ENCODE results near the gene MZT1. TPM values are rescaled to one million over a fixed set of nuclear protein-coding genes. Genes with fewer than 3 reads are reported as not detected.
A peak's percentile ranks its signal among the peaks of the same experiment; 100 is the strongest.

The MZT1 gene
- total RNA-seq (2014; rRNA removed; shearing (Covaris generic)), result 39.7 and 47.0 TPM in 2 replicates
- polyA plus RNA-seq (2015; cell fraction: cytosol; rRNA removed), result 96.5 and 116 TPM in 2 replicates
- 23.6 and 24.3 TPM in 2 replicates for polyA plus RNA-seq (2015; cell fraction: nucleus; rRNA removed)

GRCh38 chr13:72727417-72728289 lies at the start of gene MZT1, which contains the start of gene BORA:
TSS of gene MZT1 (minus strand) at chr13:72727629. CDS start at chr13:72727602, 27 bp downstream.
TSS of gene BORA (plus strand) at chr13:72727923. CDS start at chr13:72728941, 1,018 bp downstream.
- peak; percentile 99 for DNase-seq (ENCODE audit: low read depth)

GRCh38 chr13:72774019-72774418 lies 46.6 kb upstream of the MZT1 start:
- DNase-seq (ENCODE audit: low read depth), result no peak

- no peak for DNase-seq (ENCODE audit: low read depth)
Measured at GRCh38 chr13:72763411-72763810, 36.0 kb upstream of the MZT1 start.

- DNase-seq (ENCODE audit: low read depth), result no peak
Measured at GRCh38 chr13:72760189-72760588, 32.8 kb upstream of the MZT1 start.

GRCh38 chr13:72757792-72758535 lies 30.5 kb upstream of the MZT1 start:
- DNase-seq (ENCODE audit: low read depth), result peak; percentile 2

GRCh38 chr13:72754111-72754510 lies 26.7 kb upstream of the MZT1 start:
- no peak for DNase-seq (ENCODE audit: low read depth)

- no peak for DNase-seq (ENCODE audit: low read depth)
Measured at GRCh38 chr13:72751220-72751619, 23.8 kb upstream of the MZT1 start.

- no peak for DNase-seq (ENCODE audit: low read depth)
Measured at GRCh38 chr13:72745260-72745659, 17.8 kb upstream of the MZT1 start.

GRCh38 chr13:72740015-72740414 lies 12.6 kb upstream of the MZT1 start:
- no peak for DNase-seq (ENCODE audit: low read depth)

GRCh38 chr13:72737033-72737432 lies 9.6 kb upstream of the MZT1 start:
- DNase-seq (ENCODE audit: low read depth), result no peak

- DNase-seq (ENCODE audit: low read depth), result peak; percentile 1
Measured at GRCh38 chr13:72728290-72728605, 819 bp upstream of the MZT1 start.

- DNase-seq (ENCODE audit: low read depth), result peak; percentile 12
Measured at GRCh38 chr13:72726726-72727416, 558 bp downstream of the MZT1 start.

GRCh38 chr13:72726185-72726584 lies 1.2 kb downstream of the MZT1 start:
- peak; percentile 3 for DNase-seq (ENCODE audit: low read depth)

- no peak for DNase-seq (ENCODE audit: low read depth)
Measured at GRCh38 chr13:72716776-72717175, 10.7 kb downstream of the MZT1 start.

GRCh38 chr13:72700509-72700908 lies 26.9 kb downstream of the MZT1 start:
- no peak for DNase-seq (ENCODE audit: low read depth)

- DNase-seq (ENCODE audit: low read depth), result no peak
Measured at GRCh38 chr13:72698164-72698563, 29.3 kb downstream of the MZT1 start.

GRCh38 chr13:72696579-72696978 lies 30.9 kb downstream of the MZT1 start:
- no peak for DNase-seq (ENCODE audit: low read depth)

- no peak for DNase-seq (ENCODE audit: low read depth)
Measured at GRCh38 chr13:72694314-72694713, 33.1 kb downstream of the MZT1 start.

- no peak for DNase-seq (ENCODE audit: low read depth)
Measured at GRCh38 chr13:72693832-72694231, 33.6 kb downstream of the MZT1 start.

- DNase-seq (ENCODE audit: low read depth), result no peak
Measured at GRCh38 chr13:72692884-72693514, 34.4 kb downstream of the MZT1 start.

- DNase-seq (ENCODE audit: low read depth), result no peak
Measured at GRCh38 chr13:72689181-72689696, 38.2 kb downstream of the MZT1 start.

All from HT1080 (cell line).